GM12892 (cell line): ENCODE measurements around the gene RAB9A.

Experiments
- POLR2A ChIP-seq: IDR thresholded peaks from 2 replicates; pipeline ENCODE4 v1.6.1; 2011; ENCODE audit warnings: low read depth, low read length, control low read depth
- POLR2AphosphoS5 ChIP-seq: IDR thresholded peaks from 2 replicates; pipeline ENCODE4 v1.6.1; 2011; ENCODE audit warnings: low read depth, low read length, control low read depth
- TAF1 ChIP-seq: IDR thresholded peaks from 2 replicates; pipeline ENCODE4 v1.6.1; 2011; ENCODE audit warnings: low read depth, mild to moderate bottlenecking, control low read depth, low read length, borderline replicate concordance

DNA sequence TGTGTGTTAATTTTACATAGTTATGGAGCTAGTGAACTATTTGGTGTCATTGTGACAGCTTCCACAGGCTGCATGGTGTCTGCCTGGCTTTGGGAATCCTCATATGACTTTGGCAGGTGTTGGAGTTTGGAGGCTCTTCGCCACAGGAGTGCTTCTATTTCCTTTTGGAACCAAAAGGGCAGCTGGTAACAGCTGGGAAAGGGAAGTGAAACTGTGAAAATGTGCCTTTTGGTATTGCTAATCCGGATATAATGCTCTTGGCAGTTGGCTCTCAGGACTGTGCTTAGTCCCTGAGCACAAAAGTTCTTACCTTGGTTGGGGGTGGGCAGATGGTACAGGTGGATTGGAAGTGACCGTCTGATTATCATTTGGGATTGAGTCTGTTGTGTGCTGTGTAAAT, 63.7 kb downstream of the RAB9A start:
- TF ChIP-seq POLR2A, result no peak
- no peak for TF ChIP-seq TAF1
- no peak for TF ChIP-seq POLR2AphosphoS5
